ENCODE measurements around the gene SLC5A2.

- TF ChIP-seq ATF4 (CRISPR knock-in tag; IDR thresholded peaks at IDR 0.05) (no peak), MAFF (IDR thresholded peaks at IDR 0.05; ENCODE audit: low read depth, low read length) (no peak)
Measured at GRCh38 chr16:31496670-31497069, 13.7 kb downstream of the SLC5A2 start.
